Prostate gland (tissue), 2 donors: ENCODE measurements around the gene NCOR2.

ENCODE experiments used
- POLR2A ChIP-seq: fragments of 450-650 bp; IDR thresholded peaks from one replicate; pipeline ENCODE4 v1.6.1; 2016; ENCODE audit warnings: antibody characterized with exemption, mild to moderate bottlenecking
- POLR2AphosphoS5 ChIP-seq: sonication (generic); formaldehyde crosslinking; IDR thresholded peaks from one replicate; pipeline ENCODE4 v1.6.1; 2017; ENCODE audit warnings: antibody characterized with exemption
- TF ChIP-seq, protein P1 (sequence below), 4 experiments: fragments of 200-600 bp in 2 of 4; fragments of 450-650 bp in 2 of 4; sonication (generic) in 2 of 4; IDR thresholded peaks; 1 replicate in 3 of 4; 2 replicates in 1 of 4; pipeline ENCODE4 v1.5.1; 2016 to 2019; ENCODE audit warnings: antibody characterized with exemption in 4 of 4, mild to moderate bottlenecking in 2 of 4, moderate library complexity in 2 of 4

DNA sequence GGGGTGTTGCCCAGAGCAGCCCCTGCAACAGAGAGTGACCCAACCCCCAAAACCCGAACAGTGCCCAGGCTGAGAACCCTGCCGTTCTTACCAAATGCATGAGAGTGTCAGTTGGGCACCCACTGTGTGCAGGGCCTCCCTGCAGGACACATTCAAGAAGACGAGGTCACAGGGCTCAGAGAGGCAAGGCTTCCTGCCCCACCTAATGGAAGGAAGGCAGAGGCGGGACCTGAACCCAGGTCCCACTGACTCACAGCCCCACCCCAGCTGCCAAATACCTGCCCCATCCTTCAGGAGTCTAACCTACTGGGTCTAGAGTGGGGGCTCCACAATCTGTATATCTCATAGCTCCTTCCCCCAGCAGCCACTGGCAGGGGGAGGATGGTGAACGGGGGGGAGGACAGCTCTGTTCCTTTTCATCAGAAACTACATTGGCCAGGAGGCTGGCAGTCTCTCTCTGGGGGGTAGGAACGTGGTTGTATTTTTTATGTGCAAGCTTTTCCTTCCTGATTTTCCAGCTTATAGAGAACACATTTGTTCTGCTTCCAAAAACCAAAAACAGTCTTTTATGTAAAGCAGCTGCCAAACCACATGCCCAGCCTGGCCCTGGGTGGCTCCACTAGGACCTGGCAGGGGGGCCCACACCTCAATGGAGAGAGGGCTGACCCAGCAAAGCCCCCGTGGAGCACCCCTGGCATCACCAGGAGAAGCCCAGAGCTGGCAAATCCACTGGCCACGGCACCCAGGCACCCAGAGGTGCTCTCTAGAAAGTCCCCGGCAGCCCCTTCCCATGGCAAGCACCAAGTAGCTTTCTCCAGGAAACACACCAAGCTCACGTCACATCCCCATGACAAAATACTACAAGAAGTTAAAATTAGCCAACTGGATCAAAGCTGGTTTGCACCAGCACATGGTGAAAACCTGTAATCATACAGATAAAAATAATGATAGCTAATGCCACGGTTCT lies 17.0 kb downstream of the NCOR2 start:
- TF ChIP-seq, protein P1, sequence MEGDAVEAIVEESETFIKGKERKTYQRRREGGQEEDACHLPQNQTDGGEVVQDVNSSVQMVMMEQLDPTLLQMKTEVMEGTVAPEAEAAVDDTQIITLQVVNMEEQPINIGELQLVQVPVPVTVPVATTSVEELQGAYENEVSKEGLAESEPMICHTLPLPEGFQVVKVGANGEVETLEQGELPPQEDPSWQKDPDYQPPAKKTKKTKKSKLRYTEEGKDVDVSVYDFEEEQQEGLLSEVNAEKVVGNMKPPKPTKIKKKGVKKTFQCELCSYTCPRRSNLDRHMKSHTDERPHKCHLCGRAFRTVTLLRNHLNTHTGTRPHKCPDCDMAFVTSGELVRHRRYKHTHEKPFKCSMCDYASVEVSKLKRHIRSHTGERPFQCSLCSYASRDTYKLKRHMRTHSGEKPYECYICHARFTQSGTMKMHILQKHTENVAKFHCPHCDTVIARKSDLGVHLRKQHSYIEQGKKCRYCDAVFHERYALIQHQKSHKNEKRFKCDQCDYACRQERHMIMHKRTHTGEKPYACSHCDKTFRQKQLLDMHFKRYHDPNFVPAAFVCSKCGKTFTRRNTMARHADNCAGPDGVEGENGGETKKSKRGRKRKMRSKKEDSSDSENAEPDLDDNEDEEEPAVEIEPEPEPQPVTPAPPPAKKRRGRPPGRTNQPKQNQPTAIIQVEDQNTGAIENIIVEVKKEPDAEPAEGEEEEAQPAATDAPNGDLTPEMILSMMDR (IDR thresholded peaks at IDR 0.05) = no peak
- TF ChIP-seq POLR2A = peak; percentile 17
- peak; percentile 25 for TF ChIP-seq POLR2AphosphoS5
